OCI-M2 (cell line): ENCODE results near the gene MSL2.
"Not testable (repeated sequence)": the region's sequence is repeated elsewhere in the genome, so short reads cannot be mapped to it uniquely, and the experiment has no call there.

Experiments
- DNase-seq: peaks from one replicate; lab custom pipeline; 2025; ENCODE audit not compliant: unreplicated experiment; lab: John Stamatoyannopoulos, UW

The MSL2 gene, protein sequence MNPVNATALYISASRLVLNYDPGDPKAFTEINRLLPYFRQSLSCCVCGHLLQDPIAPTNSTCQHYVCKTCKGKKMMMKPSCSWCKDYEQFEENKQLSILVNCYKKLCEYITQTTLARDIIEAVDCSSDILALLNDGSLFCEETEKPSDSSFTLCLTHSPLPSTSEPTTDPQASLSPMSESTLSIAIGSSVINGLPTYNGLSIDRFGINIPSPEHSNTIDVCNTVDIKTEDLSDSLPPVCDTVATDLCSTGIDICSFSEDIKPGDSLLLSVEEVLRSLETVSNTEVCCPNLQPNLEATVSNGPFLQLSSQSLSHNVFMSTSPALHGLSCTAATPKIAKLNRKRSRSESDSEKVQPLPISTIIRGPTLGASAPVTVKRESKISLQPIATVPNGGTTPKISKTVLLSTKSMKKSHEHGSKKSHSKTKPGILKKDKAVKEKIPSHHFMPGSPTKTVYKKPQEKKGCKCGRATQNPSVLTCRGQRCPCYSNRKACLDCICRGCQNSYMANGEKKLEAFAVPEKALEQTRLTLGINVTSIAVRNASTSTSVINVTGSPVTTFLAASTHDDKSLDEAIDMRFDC

GRCh38 chr3:136196064-136196400 is at the start of gene MSL2:
Gene MSL2 (minus strand): TSS chr3:136196335. CDS start chr3:136195113, 1,222 bp downstream.
- DNase-seq, result no peak

- DNase-seq, result no peak
Measured at GRCh38 chr3:136245691-136246090, 49.6 kb upstream of the MSL2 start.

GRCh38 chr3:136239094-136239493 is 43.0 kb upstream of the MSL2 start:
- no peak for DNase-seq

GRCh38 chr3:136237961-136238649 is 42.0 kb upstream of the MSL2 start:
- no peak for DNase-seq

- no peak for DNase-seq
Measured at GRCh38 chr3:136237103-136237502, 41.0 kb upstream of the MSL2 start.

DNA sequence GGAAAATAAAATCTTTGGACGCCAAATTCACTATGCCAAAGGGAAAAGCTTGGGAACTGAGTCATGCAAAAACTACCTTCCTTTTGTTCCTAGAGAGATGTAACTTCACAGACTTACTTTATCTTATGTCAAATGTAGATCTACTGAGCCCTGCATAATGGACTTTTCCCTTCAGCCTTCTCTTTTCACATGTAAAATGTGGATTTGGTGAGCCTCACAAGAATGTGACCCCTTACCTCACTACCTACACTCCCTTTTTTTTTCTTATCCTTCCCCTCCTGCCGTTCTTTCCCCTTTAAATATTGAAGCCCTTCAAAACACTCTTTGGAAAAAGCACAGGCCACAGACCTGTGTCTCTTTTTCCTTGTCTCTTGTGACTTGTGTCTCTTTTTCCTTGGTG is 40.0 kb upstream of the MSL2 start:
- DNase-seq, result no peak

GRCh38 chr3:136235545-136235944 is 39.4 kb upstream of the MSL2 start:
- no peak for DNase-seq

- DNase-seq, result no peak
Measured at GRCh38 chr3:136232413-136232812, 36.3 kb upstream of the MSL2 start.

DNA sequence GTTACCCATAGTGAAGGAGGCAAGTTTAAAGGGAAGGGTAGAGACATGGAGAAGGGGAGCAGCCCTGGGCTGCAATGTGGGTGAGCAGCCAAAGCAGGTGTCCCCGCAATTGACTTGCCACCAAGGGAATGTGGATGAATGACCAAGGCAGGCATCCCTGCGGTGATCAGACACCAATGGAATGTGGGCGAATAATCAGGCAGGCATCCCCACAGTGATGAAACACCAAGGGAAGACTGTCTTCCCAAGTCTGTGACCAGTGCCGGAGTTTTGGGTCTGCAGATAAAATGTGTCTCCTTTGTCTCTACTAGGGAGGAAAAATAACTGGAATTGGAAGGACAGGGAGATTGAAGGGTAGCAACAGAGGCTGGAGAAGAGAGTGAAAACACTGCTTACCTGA is 26.6 kb upstream of the MSL2 start:
- not testable (repeated sequence) for DNase-seq

DNA sequence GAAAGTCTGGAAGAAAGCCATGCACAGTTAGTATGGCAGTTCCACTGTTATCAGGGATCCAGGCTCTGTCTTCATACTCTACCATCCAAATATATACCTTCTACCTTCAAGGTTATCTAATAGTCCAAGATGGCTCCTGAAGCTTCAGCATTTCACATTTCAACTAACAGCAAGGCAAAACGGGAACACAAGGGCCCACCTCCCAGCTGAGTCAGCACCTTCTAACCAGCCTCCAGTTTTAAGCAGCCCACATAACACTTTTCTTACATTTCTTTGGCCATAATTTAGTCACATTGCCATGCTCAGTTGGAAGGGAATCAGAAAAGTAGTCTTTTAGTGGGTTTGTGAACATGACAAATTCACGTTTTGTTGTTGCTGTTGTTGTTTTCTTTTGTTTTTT is 15.4 kb upstream of the MSL2 start:
- no peak for DNase-seq

- DNase-seq, result no peak
Measured at GRCh38 chr3:136209921-136210320, 13.8 kb upstream of the MSL2 start.

- no peak for DNase-seq
Measured at GRCh38 chr3:136207489-136208115, 11.5 kb upstream of the MSL2 start.

- not testable (repeated sequence) for DNase-seq
Measured at GRCh38 chr3:136199219-136199618, 3.1 kb upstream of the MSL2 start.

DNA sequence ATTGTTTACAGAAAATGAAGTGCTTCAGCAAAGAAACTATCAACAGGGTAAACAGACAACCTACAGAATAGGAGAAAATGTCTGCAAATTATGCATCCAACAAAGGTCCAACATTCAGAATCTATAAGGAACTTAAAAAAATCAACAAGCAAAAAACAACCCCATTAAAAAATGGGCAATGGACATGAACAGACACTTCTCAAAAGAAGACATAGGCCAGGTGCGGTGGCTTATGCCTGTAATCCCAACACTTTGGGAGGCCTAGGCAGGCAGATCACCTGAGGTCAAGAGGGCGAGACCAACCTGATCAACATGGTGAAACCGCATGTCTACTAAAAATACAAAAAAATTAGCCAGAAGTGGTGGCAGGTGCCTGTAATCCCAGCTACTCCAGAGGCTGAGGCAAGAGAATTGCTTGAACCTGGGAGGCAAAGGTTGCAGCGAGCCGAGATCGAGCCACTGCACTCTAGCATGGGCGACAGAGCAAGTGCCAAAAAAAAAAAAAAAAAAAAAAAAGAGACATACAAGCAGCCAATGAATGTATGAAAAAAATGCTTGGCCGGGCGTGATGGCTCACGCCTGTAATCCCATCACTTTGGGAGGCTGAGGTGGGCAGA is 2.4 kb upstream of the MSL2 start:
- not testable (repeated sequence) for DNase-seq

- no peak for DNase-seq
Measured at GRCh38 chr3:136197159-136197793, 1.1 kb upstream of the MSL2 start.

DNA sequence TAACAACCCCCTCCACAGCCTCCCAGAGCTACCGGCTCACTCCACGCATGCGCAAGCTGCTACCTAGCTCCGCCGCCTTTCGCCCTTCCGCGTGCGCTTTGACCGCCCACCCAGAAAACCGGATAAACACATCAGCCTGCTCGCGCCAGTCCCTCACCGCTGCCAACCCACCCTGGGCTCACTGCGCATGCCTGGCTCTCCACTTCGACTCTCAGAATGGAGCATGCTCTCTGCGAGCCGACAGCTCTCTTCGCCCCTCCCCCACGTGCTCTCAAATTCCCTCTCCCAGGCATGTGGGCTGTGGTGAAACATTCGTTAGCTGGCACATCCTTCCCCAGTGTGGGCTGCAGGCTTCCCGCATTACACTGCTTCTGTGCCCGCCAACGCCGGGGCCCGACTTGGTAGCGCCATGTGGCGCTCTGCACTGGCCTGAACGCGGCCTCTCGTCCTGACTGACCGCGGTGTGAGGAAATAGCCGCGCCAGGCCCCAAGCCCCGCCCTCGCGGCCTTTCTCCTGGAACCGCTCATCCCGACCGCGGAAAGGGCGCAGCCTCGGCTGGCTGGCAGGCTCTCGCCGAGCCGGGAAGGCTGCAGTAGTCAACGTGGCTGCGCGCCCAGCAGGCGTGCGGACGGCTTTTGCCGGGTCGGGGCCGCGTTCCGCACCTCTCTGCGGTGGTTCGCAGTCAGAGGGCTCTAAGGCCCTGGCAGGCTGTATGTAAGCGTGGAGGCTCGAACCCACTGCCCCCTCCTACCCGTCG is 445 bp upstream of the MSL2 start:
- peak; percentile 98 for DNase-seq

DNA sequence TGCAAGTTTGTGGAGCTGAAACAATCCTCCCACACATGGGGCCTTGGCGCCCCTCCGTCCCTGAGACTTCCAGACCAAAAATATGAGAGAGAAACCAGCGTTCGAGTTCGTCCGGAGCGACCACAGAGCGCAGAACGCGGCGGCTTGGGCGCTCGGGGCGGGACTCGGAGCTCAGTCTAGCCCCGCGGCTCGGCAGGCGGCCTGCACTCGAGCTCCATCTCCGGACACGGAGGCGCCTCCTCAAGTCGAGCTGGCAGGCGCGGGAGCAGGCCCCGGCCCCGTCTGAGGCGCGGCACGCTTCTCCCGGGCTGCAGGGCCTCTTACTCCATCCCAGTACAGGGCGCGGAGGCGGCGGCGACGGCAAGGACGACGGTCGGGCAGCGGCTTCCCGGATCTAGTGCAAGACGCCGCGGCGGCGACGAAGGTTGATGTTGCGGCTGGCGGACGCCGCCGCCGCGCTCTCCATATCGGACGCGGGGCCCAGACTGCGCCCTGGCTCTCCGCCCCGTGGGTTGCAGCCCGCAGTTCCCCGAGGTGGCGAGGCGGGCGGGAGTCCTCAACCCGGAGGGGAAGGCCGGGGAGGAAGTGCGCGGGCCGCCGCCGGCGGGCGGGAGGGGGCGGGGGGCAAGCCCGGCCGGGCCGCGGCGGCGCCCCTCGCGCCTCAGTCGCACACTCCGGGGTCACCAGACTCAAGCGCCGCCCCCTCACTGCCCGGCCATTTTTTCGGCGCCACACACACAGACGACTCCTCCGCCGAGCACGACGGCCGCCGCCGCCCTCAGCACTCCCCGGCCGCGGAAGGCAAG is 674 bp downstream of the MSL2 start:
- DNase-seq, result no peak

GRCh38 chr3:136194409-136195257 is 1.5 kb downstream of the MSL2 start:
- DNase-seq, result no peak
